Left forelimb (tissue), 1 donor: ENCODE measurements around the gene LPAR6.
"Not testable (repeated sequence)": the region's sequence is repeated elsewhere in the genome, so short reads cannot be mapped to it uniquely, and the experiment has no call there.

ENCODE experiments used
- DNase-seq: peaks from one replicate; pipeline ENCODE4 v3.0.0-alpha.2; 2018; ENCODE audit warnings: low spot score

The LPAR6 gene

GRCh38 chr13:48412881-48413351, at the start of gene LPAR6:
TSS of gene LPAR6 (minus strand) at chr13:48413113. CDS start at chr13:48412423, 690 bp downstream.
- DNase-seq = no peak

GRCh38 chr13:48457578-48458242, 44.8 kb upstream of the LPAR6 start:
- DNase-seq = no peak

- DNase-seq = no peak
These were observed 43.6 kb upstream of the LPAR6 start for GRCh38 chr13:48456546-48456945.

- not testable (repeated sequence) for DNase-seq
These were observed 38.3 kb upstream of the LPAR6 start for GRCh38 chr13:48451196-48451595.

GRCh38 chr13:48449656-48450055, 36.7 kb upstream of the LPAR6 start:
- DNase-seq = no peak

GRCh38 chr13:48448959-48449614, 36.2 kb upstream of the LPAR6 start:
- DNase-seq = no peak

GRCh38 chr13:48448285-48448958, 35.5 kb upstream of the LPAR6 start:
- DNase-seq = no peak

- no peak for DNase-seq
These were observed 33.6 kb upstream of the LPAR6 start for GRCh38 chr13:48446464-48446863.

- no peak for DNase-seq
These were observed 30.7 kb upstream of the LPAR6 start for GRCh38 chr13:48443442-48444208.

GRCh38 chr13:48437371-48437770, 24.5 kb upstream of the LPAR6 start:
- DNase-seq = no peak

- no peak for DNase-seq
These were observed 23.9 kb upstream of the LPAR6 start for GRCh38 chr13:48436661-48437288.

- no peak for DNase-seq
These were observed 21.3 kb upstream of the LPAR6 start for GRCh38 chr13:48434200-48434599.

- DNase-seq = no peak
These were observed 19.2 kb upstream of the LPAR6 start for GRCh38 chr13:48431987-48432615.

- no peak for DNase-seq
These were observed 18.5 kb upstream of the LPAR6 start for GRCh38 chr13:48431431-48431830.

GRCh38 chr13:48429886-48430285, 17.0 kb upstream of the LPAR6 start:
- no peak for DNase-seq

GRCh38 chr13:48429036-48429435, 16.1 kb upstream of the LPAR6 start:
- DNase-seq = no peak

- not testable (repeated sequence) for DNase-seq
These were observed 13.9 kb upstream of the LPAR6 start for GRCh38 chr13:48426755-48427298.

- no peak for DNase-seq
These were observed 13.1 kb upstream of the LPAR6 start for GRCh38 chr13:48426052-48426451.

- DNase-seq = no peak
These were observed 11.3 kb upstream of the LPAR6 start for GRCh38 chr13:48424212-48424611.

- not testable (repeated sequence) for DNase-seq
These were observed 9.1 kb upstream of the LPAR6 start for GRCh38 chr13:48422003-48422402.

- DNase-seq = no peak
These were observed 2.6 kb upstream of the LPAR6 start for GRCh38 chr13:48415516-48415915.
